K562 (cell line): ENCODE data around the gene KIF3B. TPM values are rescaled to one million over a fixed set of nuclear protein-coding genes. Genes with fewer than 3 reads are reported as not detected.

Source experiments
- CAMTA2 ChIP-seq: fragments of 250-450 bp; sonication (Bioruptor Pico); conservative IDR thresholded peaks from 2 replicates; pipeline ENCODE4 v1.5.1; 2022
- CEBPG ChIP-seq, 3 experiments: fragments of 200-800 bp in 1 of 3; sonication (Bioruptor generic) in 1 of 3; sonication (generic) in 1 of 3; formaldehyde crosslinking in 1 of 3; IDR thresholded peaks in 2 of 3; conservative IDR thresholded peaks in 1 of 3; 2 replicates each; pipeline versions ENCODE4 v1.6.1 to v1.8.0; 2016 to 2022; ENCODE audit warnings: missing compliant biosample characterization in 2 of 3, missing genetic modification characterization in 2 of 3, mild to moderate bottlenecking in 1 of 3, missing genetic modification reagents in 1 of 3
- CREM ChIP-seq: IDR thresholded peaks from 2 replicates; pipeline ENCODE4 v1.6.1; 2014; ENCODE audit warnings: antibody characterized with exemption, low read depth
- CTCF ChIP-seq, 3 experiments: IDR thresholded peaks in 2 of 3; conservative IDR thresholded peaks in 1 of 3; 2 replicates each; pipeline ENCODE4 v1.5.1; 2011 to 2012; ENCODE audit warnings: low read length in 3 of 3, mild to moderate bottlenecking in 3 of 3, control low read depth in 2 of 3, improper control_type of control experiment in 1 of 3, inconsistent platforms in 1 of 3, low read depth in 1 of 3, mixed read lengths in 1 of 3, moderate library complexity in 1 of 3; ENCODE audit not compliant: insufficient read depth in 2 of 3
- E4F1 ChIP-seq: fragments of 250-450 bp; sonication (Bioruptor Pico); IDR thresholded peaks from 2 replicates; pipeline ENCODE4 v1.5.0; 2021; ENCODE audit warnings: mild to moderate bottlenecking, borderline replicate concordance
- KDM4B ChIP-seq, 2 experiments: fragments of 450-650 bp in 1 of 2; sonication (generic) in 1 of 2; IDR thresholded peaks; 2 replicates each; pipeline ENCODE4 v1.6.1; 2016 to 2017; ENCODE audit warnings: borderline replicate concordance in 2 of 2, antibody characterized with exemption in 1 of 2, low read depth in 1 of 2, mild to moderate bottlenecking in 1 of 2
- MCM7 ChIP-seq, 2 experiments: fragments of 450-650 bp; IDR thresholded peaks; 2 replicates each; pipeline ENCODE4 v1.6.1; 2016 to 2018
- MEF2A ChIP-seq: IDR thresholded peaks from 2 replicates; pipeline ENCODE4 v1.6.1; 2011; ENCODE audit warnings: low read depth, mild to moderate bottlenecking, low read length, moderate library complexity; ENCODE audit not compliant: control insufficient read depth
- NCOA6 ChIP-seq: fragments of 450-650 bp; IDR thresholded peaks from 2 replicates; pipeline ENCODE4 v1.6.1; 2017; ENCODE audit warnings: mild to moderate bottlenecking
- NR2C1 ChIP-seq, 2 experiments: fragments of 450-650 bp; IDR thresholded peaks; 2 replicates each; pipeline ENCODE4 v1.6.1; 2017; ENCODE audit warnings: mild to moderate bottlenecking in 2 of 2, antibody characterized with exemption in 1 of 2, inconsistent platforms in 1 of 2, missing compliant biosample characterization in 1 of 2, missing genetic modification characterization in 1 of 2
- POLR2G ChIP-seq: fragments of 200-400 bp; formaldehyde crosslinking; IDR thresholded peaks from 2 replicates; pipeline ENCODE4 v1.6.1; 2017; ENCODE audit warnings: low read depth, mild to moderate bottlenecking, antibody characterized with exemption, low read length, moderate library complexity
- SRF ChIP-seq, 2 experiments: fragments of 250-450, 450-650 bp in 1 of 2; sonication (Bioruptor Pico) in 1 of 2; sonication (generic) in 1 of 2; formaldehyde crosslinking; IDR thresholded peaks; 2 replicates each; pipeline versions ENCODE4 v1.5.0 to v1.5.1; 2020 to 2022; ENCODE audit warnings: mild to moderate bottlenecking in 1 of 2, missing genetic modification reagents in 1 of 2
- USF2 ChIP-seq: sonication (generic); formaldehyde crosslinking; IDR thresholded peaks from 2 replicates; pipeline ENCODE4 v1.5.0; 2020; ENCODE audit warnings: missing genetic modification reagents
- ZBTB8A ChIP-seq: fragments of 450-650 bp; IDR thresholded peaks from 2 replicates; pipeline ENCODE4 v1.6.1; 2018; ENCODE audit warnings: mild to moderate bottlenecking, moderate library complexity; ENCODE audit not compliant: partially characterized antibody
- ZHX1 ChIP-seq: fragments of 150-350 bp; conservative IDR thresholded peaks from 2 replicates; pipeline ENCODE4 v1.6.1; 2014; ENCODE audit warnings: low read length
- ZNF354B ChIP-seq: fragments of 250-450 bp; sonication (Bioruptor Pico); IDR thresholded peaks from 2 replicates; pipeline ENCODE4 v1.4.0; 2020
- ZNF699 ChIP-seq: fragments of 250-450 bp; sonication (Bioruptor Pico); IDR thresholded peaks from 2 replicates; pipeline ENCODE4 v1.8.0; 2021; ENCODE audit warnings: mild to moderate bottlenecking, moderate library complexity; ENCODE audit not compliant: insufficient replicate concordance
- ZNF79 ChIP-seq: fragments of 250-450 bp; sonication (Bioruptor Pico); IDR thresholded peaks from 2 replicates; pipeline ENCODE4 v1.4.0; 2020; ENCODE audit warnings: low read depth, mild to moderate bottlenecking, moderate library complexity
- polyA plus RNA-seq, 8 experiments: library from polyadenylated mRNA; depleted of rRNA in 4 of 8; stranded (reverse) in 5 of 8; unstranded in 3 of 8; fragments of >200 nt; fragmentation: Nextera tagmentation in 2 of 8; fragmentation: Illumina TruSeq in 1 of 8; extraction: Ambion mirVana in 2 of 8; extraction: Trizol in 1 of 8; gene quantifications; 2 replicates each; pipeline versions ENCODE4 v1.2.1 to v1.2.3, GENCODE V29; 2011 to 2014; ENCODE audit warnings: inconsistent platforms in 1 of 8, missing spikeins in 1 of 8
- total RNA-seq, 7 experiments: library from RNA; depleted of rRNA in 6 of 7; stranded (reverse); fragments of >200 nt in 6 of 7; fragmentation: Illumina TruSeq in 2 of 7; extraction: Trizol in 2 of 7; gene quantifications; 2 replicates each; pipeline versions ENCODE4 v1.2.1 to v1.2.3, GENCODE V29; 2011 to 2021; ENCODE audit warnings: low replicate concordance in 1 of 7

KIF3B gene
- total and polyA plus RNA-seq, 9 of the 15 experiments (the other 6 are each of a cell fraction or from before 2014, with no cell fraction given) = 2.9 to 12.3 (median 8.6) TPM

- TF ChIP-seq NCOA6 (0 out of 2 replicates have a peak, but pooled peaks have one; percentile 19), CAMTA2 (CRISPR knock-in tag) (no peak), NR2C1 (IDR thresholded peaks at IDR 0.05) (0 out of 2 replicates have a peak, but pooled peaks have one; percentile 56), NR2C1 (tag; IDR thresholded peaks at IDR 0.05) (peak; percentile 76), E4F1 (CRISPR knock-in tag) (0 out of 2 replicates have a peak, but pooled peaks have one; percentile 37), POLR2G (peak; percentile 72), CREM (peak; percentile 79), ZNF79 (no peak), MEF2A (no peak), SRF (CRISPR knock-in tag; IDR thresholded peaks at IDR 0.05) (0 out of 4 replicates have a peak, but pooled peaks of 1 of the 2 experiments have one; percentile 12), MCM7 (IDR thresholded peaks at IDR 0.05) (no peak), ZNF699 (CRISPR knock-in tag) (no peak), KDM4B (IDR thresholded peaks at IDR 0.05; ENCODE audit: borderline replicate concordance in 2 of 2, low read depth in 1 of 2) (peak in 1 of 2 experiments; percentile 60; a peak in 1 of 4 replicates), ZBTB8A (no peak), CEBPG (CRISPR knock-in tag; IDR thresholded peaks at IDR 0.05) (no peak), CEBPG (tag; conservative IDR thresholded peaks at IDR 0.05 in 1 of 2, IDR thresholded peaks at IDR 0.05 in 1 of 2) (no peak), ZNF354B (no peak), USF2 (CRISPR knock-in tag) (no peak), ZHX1 (0 out of 2 replicates have a peak, but pooled peaks have one; percentile 59), CTCF (IDR thresholded peaks at IDR 0.05 in 2 of 3, conservative IDR thresholded peaks at IDR 0.05 in 1 of 3; ENCODE audit: insufficient read depth in 2 of 3, low read depth in 1 of 3, low read length in 3 of 3) (no peak)
These were observed at the start of gene KIF3B (continued) for GRCh38 chr20:32277361-32278198.
